Measurements from ENCODE around the gene EMC8.

The EMC8 gene

DNA sequence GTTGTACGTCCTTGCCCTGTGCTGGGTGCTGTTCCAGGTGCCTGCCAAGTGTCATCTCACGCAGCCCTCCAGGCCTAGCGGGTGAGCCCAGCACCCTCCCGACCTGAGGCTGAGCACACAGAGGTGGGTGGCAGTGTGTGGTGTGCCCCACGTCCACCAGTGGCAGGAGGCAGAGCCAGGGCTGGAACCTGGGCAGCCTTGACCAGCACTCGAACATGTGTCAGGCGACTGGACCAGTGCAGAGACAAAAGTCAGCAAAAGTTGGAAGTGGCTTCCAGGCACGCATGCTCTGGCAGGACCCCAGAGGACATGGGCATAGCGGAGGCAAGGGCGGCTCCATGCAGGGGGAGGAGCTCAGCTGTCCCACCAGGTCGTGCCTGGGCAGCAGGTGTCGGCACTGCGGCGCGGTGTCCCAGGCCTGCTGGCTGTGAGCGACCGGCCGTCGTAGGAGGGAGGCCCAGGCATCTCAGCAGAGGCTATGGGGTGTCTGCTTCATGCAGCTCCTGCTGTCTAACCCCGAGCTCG, 35.9 kb upstream of the EMC8 start:
- in situ Hi-C loops (cut with MboI; ENCODE audit: low sequenced_read_pairs): no loop called here

DNA sequence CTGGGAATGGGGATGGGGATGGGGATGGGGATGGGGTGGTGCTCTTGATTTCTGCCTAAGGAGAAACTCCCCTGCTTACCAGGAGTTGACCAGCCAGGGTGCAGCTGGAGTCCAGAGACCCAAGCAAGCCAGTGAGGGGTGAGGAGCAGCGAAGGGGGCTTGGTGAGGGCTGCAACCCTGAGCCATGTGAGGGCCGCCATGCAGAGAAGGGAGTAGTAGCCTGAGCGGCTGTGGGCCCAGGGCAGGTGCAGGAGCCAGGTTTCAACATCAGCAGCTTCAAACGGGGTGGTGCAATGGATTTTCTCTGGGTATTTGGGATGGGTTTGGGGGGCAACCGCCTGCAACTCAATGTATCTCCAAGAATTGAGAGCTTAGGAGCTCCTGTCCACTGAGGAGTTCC, 35.4 kb upstream of the EMC8 start:
- in situ Hi-C loops (cut with MboI; ENCODE audit: low sequenced_read_pairs): no loop called here

DNA sequence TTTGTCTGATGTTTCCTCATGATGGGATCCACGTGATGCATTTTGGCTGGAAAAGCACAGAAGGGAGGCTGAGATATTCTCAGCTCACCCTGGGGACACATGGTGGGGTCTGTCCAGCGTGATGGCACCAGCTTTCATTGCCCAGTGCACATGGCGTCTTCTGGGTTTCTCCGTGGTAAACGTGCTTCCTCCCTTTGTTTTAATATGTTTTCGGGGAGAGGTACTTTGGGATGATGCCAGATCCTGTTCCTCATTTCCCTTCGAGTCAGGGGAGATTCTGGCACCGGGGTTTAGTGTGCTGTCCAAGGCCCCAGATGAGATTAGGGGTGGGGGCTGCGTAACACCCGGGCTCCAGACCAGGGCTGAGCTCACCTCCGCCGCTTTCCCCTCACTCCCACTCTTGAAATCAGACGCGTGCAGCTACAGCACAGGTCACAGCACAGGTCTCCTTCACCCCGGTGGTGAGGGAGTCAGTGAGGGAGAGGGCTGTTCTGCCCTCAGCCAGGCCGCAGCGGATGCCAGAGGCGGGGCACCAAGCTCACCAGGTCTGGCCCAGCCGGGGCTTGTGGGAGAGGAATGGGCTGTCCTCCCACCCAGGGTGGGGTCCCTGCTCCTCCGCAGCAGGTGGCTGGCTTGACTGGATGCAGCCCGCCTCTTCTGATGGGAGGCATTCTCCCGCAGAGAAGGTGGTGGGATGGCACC, 34.0 kb upstream of the EMC8 start:
- in situ Hi-C loops (cut with MboI; ENCODE audit: low sequenced_read_pairs): no loop called here

DNA sequence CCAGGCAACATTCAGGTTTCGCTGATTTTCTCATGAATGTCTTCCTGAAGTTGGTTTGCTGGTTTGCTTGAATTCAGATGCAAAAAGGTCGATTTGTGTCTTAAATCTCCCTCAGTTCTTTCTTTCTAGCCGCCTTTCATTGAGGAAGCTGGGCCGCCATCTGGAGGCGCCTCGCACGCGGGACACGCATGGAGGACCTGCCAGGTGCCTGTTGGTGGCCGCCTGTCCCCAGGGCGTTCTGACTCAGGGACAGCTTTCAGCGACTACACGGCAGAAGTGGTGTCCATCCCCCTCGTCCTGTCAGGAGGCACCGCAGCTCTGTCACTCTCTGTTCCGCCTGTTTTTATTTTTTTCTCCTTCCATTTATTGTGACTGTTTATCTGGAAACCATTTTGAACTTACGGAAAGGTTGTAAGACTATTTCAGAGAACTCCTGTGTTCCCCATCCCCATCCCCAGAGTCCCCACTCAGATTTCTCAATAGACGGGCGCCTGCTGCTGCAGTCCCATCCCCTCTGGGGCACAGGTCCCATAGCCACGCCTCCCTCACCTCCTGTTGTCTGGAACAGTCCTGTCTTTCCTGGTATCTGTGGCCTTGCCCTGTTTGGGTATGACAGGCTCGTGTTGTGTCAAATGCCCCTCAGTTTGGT, 33.4 kb upstream of the EMC8 start:
- in situ Hi-C loops (cut with MboI; ENCODE audit: low sequenced_read_pairs): no loop called here

DNA sequence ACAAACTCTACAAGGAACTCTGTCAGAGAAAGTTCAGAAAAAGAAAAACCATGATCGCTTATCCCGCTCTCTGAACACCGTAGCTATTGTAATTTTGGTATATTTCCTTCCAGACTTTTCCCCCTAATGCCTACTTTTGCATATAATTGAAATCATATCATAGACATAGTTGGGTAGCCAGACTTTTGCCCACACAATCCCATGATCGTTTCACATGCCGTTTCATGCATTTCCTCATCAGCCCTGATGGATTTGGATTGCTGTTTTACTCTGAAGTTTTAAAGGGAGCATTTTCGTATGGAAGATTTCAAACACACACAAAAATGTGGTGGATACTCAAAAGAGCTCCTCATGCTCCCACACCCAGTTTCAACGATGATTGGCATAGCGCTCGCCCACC, 31.5 kb upstream of the EMC8 start:
- in situ Hi-C loops (cut with MboI; ENCODE audit: low sequenced_read_pairs): no loop called here

DNA sequence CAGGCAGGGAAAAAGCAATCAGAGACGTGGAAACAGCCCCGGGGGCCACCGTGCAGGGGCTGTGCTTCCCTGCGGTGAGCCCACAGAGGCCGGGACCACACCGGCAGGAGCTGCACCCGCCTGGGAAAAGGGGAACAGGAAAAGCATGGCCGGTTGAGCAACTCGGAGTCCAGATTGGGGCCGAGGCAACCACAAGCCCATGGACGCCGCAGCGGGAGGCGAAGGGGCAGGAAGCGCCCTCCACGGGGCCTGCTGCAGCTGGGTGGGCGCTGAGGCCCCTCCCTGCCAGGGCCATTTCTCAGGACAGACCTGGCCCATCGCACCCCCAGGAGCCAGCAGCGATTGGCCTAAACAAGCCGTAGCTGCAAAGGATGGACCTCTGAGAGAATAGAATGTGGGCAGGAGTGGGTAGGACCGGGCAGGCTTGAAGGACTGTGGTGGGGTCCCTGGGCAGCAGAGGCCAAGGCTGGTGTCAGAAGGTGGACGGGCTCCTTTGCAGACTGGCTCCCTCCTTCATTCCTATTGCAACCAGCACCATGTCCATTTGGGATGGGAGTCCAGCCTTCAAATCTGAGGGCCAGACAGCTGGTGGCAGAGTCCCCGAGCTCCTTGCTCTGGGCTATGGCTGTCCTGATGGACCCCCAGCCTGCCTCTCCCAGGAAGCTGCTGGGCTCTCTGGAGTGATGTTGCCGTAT, 30.6 kb upstream of the EMC8 start:
- in situ Hi-C loops (cut with MboI; ENCODE audit: low sequenced_read_pairs): loop anchor here (10.0 kb wide), 1 partner anchor 155 kb away; no protein-coding TSS in a partner anchor

DNA sequence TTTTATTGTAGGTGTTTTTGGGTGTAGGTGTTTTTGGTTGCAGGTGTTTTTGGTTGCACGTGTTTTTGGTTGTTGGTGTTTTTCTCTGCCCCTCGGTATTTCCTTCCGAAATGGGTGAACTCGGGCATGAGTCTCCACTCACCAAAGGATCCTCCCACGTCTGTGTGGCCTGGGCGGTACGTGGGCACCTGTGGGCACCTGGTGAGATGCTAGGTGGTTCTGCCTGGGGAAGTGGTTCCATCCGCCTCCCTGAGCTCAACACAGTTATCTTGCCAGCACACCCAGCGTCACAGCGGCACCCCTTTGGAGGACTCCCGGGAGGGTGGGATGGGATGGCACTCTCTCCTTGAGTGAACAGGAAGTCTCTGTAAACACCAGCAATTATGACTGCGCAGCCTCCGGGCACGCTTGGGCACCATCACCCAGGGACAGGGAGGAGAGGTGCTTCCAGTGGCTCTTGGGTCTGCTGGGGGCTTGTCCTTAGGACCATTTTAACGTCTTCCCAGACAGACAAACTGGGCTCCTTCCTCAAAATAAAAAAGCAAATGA, 29.9 kb upstream of the EMC8 start:
- in situ Hi-C loops (cut with MboI; ENCODE audit: low sequenced_read_pairs): loop anchor here (10.0 kb wide), 1 partner anchor 156 kb away; no protein-coding TSS in a partner anchor

DNA sequence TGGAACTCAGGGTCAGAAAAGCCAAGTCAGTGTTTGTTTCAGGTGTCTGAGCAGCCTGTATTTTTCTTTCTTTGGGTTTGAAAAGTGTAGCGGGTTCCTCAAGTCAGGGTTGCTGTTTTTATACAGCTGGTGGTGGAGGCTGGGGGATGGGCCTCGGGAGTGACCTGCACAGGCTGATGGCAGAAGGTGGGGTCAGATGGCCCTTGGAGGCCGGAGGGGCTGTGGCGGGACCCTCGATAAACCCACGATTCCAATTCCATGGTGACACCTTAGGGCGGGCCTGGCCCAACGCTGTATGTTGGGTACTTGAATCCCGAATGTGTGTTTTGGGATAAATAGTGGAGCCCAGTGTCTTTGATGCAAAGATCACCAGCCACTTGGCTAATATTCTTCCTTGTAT, 28.8 kb upstream of the EMC8 start:
- in situ Hi-C loops (cut with MboI; ENCODE audit: low sequenced_read_pairs): loop anchor here (10.0 kb wide), 1 partner anchor 157 kb away; no protein-coding TSS in a partner anchor

DNA sequence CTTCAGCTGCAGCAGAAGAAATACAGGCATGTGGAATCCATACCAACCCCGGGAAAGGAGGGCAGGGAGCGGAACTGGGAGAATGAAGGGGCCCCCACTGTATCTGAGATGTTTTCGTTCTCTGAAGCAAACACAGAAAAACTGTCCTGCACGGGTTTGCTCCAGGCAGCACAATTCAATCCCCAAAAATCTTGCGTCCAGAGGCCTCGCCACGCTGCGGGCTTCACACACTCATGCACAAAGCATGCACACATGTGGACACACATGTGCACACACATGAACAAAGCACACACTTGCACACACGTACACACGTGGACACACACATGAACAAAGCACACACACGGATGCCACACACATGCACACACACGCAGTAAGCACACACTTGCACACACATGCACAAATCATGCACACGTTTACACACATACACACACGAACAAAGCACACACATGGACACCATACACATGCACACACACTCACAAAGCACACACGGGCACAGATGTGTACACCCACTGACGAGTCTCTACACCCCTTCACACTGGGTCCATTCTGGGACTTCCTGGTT, 27.4 kb upstream of the EMC8 start:
- in situ Hi-C loops (cut with MboI; ENCODE audit: low sequenced_read_pairs): loop anchor here (10.0 kb wide), 1 partner anchor 158 kb away; no protein-coding TSS in a partner anchor

DNA sequence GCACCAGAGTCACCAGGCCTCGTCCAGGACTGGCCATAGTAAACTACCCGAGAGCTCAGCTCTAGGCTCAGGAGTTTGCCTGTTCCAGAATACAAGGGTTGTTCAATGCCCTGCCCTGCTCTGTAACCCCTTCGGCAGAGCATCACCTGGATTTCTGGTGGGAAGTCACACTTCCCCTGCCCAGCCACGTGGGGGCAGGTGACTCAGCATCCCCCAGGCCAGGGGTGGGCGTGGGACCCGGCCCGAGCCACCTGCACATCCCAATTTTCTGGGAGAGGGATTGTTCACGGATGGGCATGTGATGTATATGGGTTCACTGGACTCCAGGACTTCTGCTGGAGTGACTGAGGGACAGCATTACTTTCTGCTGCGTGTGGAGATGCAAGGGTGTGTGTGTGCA, 26.0 kb upstream of the EMC8 start:
- in situ Hi-C loops (cut with MboI; ENCODE audit: low sequenced_read_pairs): loop anchor here (10.0 kb wide), 1 partner anchor 159 kb away; no protein-coding TSS in a partner anchor

DNA sequence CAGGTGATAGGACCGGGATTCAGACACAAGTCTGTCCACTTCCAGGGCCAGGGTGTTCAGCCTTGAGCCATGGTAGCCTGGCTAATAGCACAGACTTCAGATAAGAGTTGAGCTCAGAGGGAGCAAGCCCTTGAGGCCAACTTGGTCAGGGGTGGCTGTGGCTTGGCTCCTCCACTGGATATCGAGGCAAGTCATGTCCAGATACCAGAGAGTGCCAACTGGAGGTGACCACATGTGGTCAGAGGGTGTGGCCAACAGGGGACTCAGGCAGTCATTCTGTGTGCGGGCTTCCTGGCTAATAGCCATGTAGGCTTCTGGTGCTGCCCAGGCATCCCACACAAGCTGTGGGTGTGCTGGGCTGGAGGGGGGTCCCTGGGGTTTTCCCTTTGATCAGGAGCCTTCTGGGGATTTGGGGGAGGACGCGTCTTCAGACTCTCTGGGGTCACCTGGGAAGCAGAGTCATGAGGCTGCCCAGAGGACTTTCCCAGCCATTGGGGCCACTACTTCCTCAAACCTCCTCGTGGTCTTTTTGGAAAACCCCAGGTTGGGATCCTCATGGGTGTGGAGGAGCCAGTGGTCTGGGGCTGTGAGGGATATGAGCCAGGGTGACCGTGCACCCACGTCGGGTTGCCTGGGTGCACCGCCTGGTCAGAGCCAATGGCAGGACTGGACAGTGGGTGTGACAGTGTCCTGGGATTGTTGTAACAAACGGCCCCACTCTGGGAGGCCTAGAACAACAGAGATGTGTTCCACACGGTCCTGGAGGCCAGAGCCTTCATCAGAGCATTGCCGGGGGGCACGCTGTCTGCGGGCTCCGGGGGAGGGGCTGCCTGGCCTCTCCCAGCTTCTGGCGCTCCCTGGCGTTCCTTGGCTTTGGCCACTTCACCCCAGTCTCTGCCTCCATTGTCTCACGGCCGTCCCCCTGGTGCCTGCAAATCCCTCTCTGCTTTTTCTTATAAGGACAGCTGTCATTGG, 25.1 kb upstream of the EMC8 start:
- in situ Hi-C loops (cut with MboI; ENCODE audit: low sequenced_read_pairs): loop anchor here (10.0 kb wide), 1 partner anchor 160 kb away; no protein-coding TSS in a partner anchor

DNA sequence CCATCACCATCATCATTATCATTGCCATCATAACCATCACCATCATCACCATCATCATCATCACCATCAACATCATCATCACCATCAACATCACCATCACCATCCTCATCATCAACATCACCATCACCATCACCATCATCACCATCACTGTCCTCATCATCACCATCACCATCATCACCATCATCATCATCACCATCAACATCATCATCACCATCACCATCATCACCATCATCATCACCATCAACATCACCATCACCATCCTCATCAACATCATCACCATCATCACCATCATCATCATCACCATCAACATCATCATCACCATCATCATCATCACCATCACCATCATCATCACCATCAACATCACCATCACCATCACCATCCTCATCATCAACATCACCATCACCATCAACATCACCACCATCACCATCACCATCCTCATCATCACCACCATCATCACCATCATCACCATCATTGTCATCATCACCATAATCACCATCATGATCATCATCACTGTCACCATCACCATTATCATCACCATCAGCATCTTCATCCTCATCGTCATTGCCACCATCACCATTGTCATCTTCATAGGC, 24.1 kb upstream of the EMC8 start:
- in situ Hi-C loops (cut with MboI; ENCODE audit: low sequenced_read_pairs): loop anchor here (10.0 kb wide), 1 partner anchor 161 kb away; no protein-coding TSS in a partner anchor

DNA sequence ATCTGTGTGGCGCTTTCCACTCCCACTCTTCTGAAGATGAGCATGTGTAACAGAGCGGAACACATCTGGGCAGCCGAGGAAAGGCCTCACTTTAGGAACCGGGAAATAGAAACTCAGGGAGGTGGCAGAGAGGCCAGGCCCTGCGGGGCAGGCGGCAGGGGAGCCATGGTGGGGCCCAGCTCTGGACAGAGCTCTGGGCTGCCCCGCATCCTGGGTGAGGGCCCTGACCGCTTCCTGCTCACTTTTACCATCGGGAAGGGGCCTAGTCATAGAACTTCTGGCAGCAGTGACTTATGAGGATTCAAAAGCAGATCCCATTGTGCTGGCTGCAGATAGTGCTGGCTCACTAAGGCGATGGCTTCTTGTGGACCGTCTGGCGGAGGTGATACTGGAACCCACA, 22.8 kb upstream of the EMC8 start:
- in situ Hi-C loops (cut with MboI; ENCODE audit: low sequenced_read_pairs): loop anchor here (10.0 kb wide), 1 partner anchor 163 kb away; no protein-coding TSS in a partner anchor

DNA sequence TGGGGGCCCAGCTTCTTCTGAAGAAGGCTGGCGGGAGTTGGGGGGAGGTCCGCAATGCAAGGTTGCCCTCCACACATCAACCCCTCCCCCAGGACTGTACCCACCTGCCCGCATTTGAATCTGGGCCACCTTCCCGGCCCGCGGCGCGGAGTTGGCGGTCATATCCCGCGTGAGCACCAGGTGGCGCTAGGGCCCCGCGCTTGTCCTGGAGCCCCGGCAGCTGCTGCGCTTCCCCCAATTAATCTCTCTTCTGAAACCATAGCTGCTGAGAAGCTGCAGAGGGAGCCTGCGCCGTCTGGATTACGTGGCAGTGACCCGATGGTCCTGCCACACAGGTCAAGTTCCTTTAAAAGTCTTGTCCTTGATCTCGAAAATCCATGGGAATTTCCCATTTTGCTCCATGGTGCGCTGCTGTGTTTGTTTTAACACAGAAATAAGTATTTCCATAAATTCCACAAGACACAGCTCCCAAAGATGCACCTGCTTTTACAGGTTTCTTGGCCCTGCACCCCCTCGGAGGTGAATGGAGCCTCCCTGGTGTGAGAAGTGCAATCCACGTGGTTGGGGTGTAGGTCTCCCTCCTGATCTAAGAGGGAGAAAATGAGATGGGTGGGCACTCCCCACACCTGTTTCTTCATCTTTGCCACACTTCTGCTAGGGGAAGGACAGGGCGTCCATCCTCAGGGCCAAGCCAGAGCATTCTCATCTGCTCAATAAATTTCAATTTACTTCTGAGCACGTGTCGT, 22.2 kb upstream of the EMC8 start:
- in situ Hi-C loops (cut with MboI; ENCODE audit: low sequenced_read_pairs): loop anchor here (10.0 kb wide), 1 partner anchor 163 kb away; no protein-coding TSS in a partner anchor

DNA sequence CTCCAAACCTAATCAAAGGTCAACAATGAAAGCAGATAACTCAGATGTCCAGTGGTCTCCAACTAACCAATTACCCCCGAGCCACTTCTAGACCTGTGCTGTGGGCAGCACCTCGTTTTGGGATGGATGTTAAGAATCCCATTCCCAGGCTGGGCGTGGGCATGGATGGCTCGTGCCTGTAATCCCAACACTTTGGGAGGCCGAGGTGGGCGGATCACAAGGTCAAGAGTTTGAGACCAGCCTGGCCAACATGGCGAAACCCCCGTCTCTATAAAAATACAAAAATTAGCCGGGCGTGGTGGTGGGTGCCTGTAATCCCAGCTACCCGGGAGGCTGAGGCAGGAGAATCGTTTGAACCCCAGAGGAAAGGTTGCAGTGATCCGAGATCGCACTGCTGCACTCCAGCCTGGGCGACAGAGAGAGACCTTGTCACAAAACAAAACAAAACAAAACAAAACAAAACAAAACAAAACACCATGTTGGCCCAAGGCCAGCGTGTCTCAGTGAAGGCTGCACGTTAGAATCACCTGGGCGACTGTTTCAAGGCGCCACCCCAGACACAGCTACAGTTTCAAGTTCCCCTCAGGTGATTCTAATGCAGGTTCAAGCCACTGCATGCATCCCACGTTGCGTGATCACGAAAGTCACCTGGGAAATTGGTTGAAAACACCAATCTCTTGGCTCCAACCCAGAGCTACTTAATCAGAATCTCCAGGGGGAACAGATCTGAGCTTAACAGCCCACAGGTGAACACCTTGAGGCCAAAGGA, 21.4 kb upstream of the EMC8 start:
- in situ Hi-C loops (cut with MboI; ENCODE audit: low sequenced_read_pairs): loop anchor here (10.0 kb wide), 1 partner anchor 164 kb away; no protein-coding TSS in a partner anchor

DNA sequence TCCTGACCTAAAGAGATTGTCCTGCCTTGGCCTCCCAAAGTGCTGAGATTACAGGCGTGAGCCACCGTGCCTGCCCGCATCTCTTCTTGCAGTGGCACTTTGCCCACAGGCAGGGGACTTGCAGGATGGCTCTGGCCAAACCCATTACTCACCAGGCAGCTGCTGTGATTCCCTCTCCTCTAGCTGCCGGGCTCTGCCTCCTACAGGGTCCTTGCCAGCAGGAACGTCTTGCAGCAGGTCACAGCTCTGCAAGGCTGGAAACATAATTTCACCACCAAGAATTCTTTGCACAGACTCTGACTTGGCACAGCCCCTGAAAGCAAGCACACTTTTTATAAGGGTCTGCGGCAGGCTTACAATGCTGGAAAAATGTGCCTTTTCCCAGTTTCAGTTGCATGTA, 20.4 kb upstream of the EMC8 start:
- in situ Hi-C loops (cut with MboI; ENCODE audit: low sequenced_read_pairs): loop anchor here (10.0 kb wide), 2 partner anchors 165 to 195 kb away; no protein-coding TSS in a partner anchor

DNA sequence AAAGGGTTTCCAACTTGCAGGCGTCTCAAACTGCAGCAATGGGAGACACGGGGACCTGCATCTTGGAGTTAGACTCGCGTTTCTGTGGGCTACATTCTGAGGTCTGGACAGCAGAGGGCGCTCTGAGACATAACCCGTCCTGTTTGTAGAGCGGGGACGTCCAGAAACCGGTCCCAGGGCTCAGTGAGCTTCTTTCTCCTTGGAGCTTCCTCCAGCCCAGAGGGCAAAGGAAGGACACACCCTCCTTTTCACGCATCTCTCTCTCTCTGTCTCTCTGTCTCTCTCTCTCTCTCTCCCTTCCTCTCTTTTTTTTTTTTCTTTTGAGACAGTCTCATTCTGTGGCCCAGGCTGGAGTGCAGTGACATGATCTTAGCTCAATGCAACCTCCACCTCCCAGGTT, 19.9 kb upstream of the EMC8 start:
- in situ Hi-C loops (cut with MboI; ENCODE audit: low sequenced_read_pairs): loop anchor here (10.0 kb wide), 1 partner anchor 196 kb away; no protein-coding TSS in a partner anchor
